ENCODE measurements around the gene SMIM26.
"Not testable (repeated sequence)": the region's sequence is repeated elsewhere in the genome, so short reads cannot be mapped to it uniquely, and the experiment has no call there.

DNA sequence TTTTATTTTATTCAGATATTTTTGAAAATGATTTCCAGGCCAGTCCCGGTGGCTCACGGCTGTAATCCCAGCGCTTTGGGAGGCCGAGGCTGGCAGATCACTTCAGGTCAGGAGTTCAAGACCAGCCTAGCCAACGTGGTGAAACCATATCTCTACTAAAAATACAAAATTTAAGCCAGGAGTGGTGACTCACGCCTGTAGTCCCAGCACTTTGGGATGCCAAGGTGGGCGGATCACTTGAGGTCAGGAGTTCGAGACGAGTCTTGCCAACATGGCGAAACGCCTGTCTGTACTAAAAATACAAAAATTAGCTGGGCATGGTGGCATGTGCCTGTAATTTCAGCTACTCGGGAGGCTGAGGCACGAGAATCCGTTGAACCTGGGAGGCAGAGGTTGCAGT lies 40.5 kb upstream of the SMIM26 start:
- TF ChIP-seq CTCF (IDR thresholded peaks at IDR 0.05); POLR2AphosphoS5 (IDR thresholded peaks at IDR 0.05; ENCODE audit: insufficient read depth in 1 of 2, low read depth in 1 of 2): not testable (repeated sequence)
